Psoas muscle (tissue), 8 donors: ENCODE data around the gene MT3. TPM values are rescaled to one million over a fixed set of nuclear protein-coding genes. Genes with fewer than 3 reads are reported as not detected.

Experiments
- ATAC-seq, 4 donors: fragments of 200-7000 bp; cut with Tn5 transposase; one replicate each; pipeline ENCODE4 v1.9.1; 2020; ENCODE audit warnings: moderate library complexity in 3 of 4, mild to moderate bottlenecking in 2 of 4
- DNase-seq, 2 donors: peaks; one replicate each; pipeline ENCODE4 v3.0.0-alpha.2; 2020
- H3K27ac ChIP-seq: fragments of 200-600 bp; one replicate; pipeline ENCODE4 v1.8.0; 2022
- H3K27me3 ChIP-seq, 3 donors: fragments of 200-600 bp in 1 of 3; one replicate each; pipeline versions ENCODE4 v1.6.1 to v1.8.0; 2013 to 2022; ENCODE audit warnings: low read length in 2 of 3, mild to moderate bottlenecking in 2 of 3, moderate library complexity in 1 of 3; ENCODE audit not compliant: insufficient read depth in 3 of 3
- H3K36me3 ChIP-seq, 2 donors: fragments of 200-600 bp in 1 of 2; one replicate each; pipeline versions ENCODE4 v1.6.1 to v1.8.0; 2013 to 2022; ENCODE audit warnings: low read depth in 1 of 2, mild to moderate bottlenecking in 1 of 2, moderate library complexity in 1 of 2; ENCODE audit not compliant: insufficient read depth in 1 of 2
- H3K4me1 ChIP-seq: fragments of 200-600 bp; one replicate; pipeline ENCODE4 v1.8.0; 2022
- H3K4me3 ChIP-seq: fragments of 200-600 bp; one replicate; pipeline ENCODE4 v1.8.0; 2022; ENCODE audit warnings: mild to moderate bottlenecking
- H3K9me3 ChIP-seq: fragments of 200-600 bp; one replicate; pipeline ENCODE4 v1.8.0; 2022
- WGBS, 3 donors: extraction: QIAGEN DNeasy Blood & Tissue Kit; methylation state at CpG; one replicate each; pipeline versions ENCODE4 v1.1.6 to v1.1.7; 2013; 5-methylcytosine and 5-hydroxymethylcytosine counted together
- intact Hi-C, 2 donors: fragments of 100-400 bp; cut with DNase I; formaldehyde crosslinking; loops; one replicate each; pipeline versions ENCODE4 v1.11.0 to v1.14.2; 2022
- polyA plus RNA-seq, 3 donors: library from polyadenylated mRNA; stranded (reverse); fragments of 200-250 nt; gene quantifications; one replicate each; pipeline ENCODE4 v1.2.3, GENCODE V29; 2013
- total RNA-seq, 4 donors: library from RNA; stranded (reverse); fragmentation: NEBNext Ultra II Directional in 2 of 4; extraction: Animal tissue kit (Norgen Biotek cat#: 25700) in 2 of 4; gene quantifications; one replicate each; pipeline versions ENCODE4 v1.2.1 to v1.2.4, GENCODE V29; 2021 to 2023
- TF ChIP-seq, protein P1 (sequence below): fragments of 200-600 bp; IDR thresholded peaks from one replicate; pipeline ENCODE4 v1.8.0; 2022; ENCODE audit warnings: antibody characterized with exemption
- donor health status: healthy with polysubstance abuse.
- donor health status: DM: no; HTN: no; CAD: no; lungs with moderate emphysema.
- donor health status: Bipolar disorder and iron deficiency.
- donor health status: healthy.
- donor health status: DM: yes; HTN: yes; CAD: no.
- donor health status: DM: no; HTN: no; CAD: no.
- donor health status: DM: no; HTN: no; CAD: no.
- donor health status: DM: yes; HTN: yes; CAD: no.

The MT3 gene
- total and polyA plus RNA-seq, 7 donors, result 0.57 to 10.5 (median 4.2) TPM; not detected in 1

DNA sequence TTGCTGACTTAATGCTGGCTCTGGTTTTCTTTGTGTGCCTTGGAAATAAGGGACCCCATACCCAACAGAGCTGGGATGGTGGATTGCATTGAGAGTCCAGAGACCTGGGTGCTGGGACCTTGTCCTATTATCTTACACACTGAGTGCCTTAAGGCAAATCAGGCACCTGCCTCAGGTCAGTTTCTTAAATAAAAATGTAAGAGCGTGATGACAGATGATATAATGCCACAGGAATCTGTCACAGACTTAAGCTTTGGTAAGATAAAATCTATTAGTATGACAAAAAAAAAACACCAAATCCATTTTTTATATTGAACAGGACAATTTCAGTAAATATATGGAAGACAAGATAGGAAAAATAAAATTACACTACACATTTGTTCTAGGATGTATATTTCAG is 50.7 kb downstream of the MT3 start:
- Histone ChIP-seq H3K9me3 (no peaks in the 10 kb centered on the region), H3K27ac (no peak overlapping the region), H3K4me1 (peaks cover 10% of the 10 kb centered on the region), H3K27me3 (peaks cover 0 to 2% (median 0%) of the 10 kb centered on the region in 3 donors), H3K4me3 (no peak overlapping the region), H3K36me3 (no peaks in the 10 kb centered on the region)
- DNase-seq (no peak), ATAC-seq (no peak)
- WGBS, 3 donors, result 89 to 90% (median 90%) methylated on average over 1 of the region's 1 CpG
- TF ChIP-seq, protein P1, sequence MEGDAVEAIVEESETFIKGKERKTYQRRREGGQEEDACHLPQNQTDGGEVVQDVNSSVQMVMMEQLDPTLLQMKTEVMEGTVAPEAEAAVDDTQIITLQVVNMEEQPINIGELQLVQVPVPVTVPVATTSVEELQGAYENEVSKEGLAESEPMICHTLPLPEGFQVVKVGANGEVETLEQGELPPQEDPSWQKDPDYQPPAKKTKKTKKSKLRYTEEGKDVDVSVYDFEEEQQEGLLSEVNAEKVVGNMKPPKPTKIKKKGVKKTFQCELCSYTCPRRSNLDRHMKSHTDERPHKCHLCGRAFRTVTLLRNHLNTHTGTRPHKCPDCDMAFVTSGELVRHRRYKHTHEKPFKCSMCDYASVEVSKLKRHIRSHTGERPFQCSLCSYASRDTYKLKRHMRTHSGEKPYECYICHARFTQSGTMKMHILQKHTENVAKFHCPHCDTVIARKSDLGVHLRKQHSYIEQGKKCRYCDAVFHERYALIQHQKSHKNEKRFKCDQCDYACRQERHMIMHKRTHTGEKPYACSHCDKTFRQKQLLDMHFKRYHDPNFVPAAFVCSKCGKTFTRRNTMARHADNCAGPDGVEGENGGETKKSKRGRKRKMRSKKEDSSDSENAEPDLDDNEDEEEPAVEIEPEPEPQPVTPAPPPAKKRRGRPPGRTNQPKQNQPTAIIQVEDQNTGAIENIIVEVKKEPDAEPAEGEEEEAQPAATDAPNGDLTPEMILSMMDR, result no peak
- intact Hi-C loops, result loop anchor here in 1 of 2 donors (5.0 kb wide), 1 partner anchor 38 kb away; no protein-coding TSS in a partner anchor

Other genes starting within 250 kb of the MT3 start
- gene AMFR, start 164.0 kb upstream of the MT3 start, total RNA-seq, result 100 to 1,000 TPM; 146 to 270 (median 194) TPM
- 100 to 1,000 TPM; 106 to 453 (median 160) TPM for gene AMFR, start 164.0 kb upstream of the MT3 start, polyA plus RNA-seq
- 10 to 100 TPM; 41.1 to 52.4 (median 48.5) TPM for gene NUDT21, start 138.2 kb upstream of the MT3 start, total RNA-seq
- gene NUDT21, start 138.2 kb upstream of the MT3 start, polyA plus RNA-seq, result 10 to 100 TPM; 16.9 to 39.0 (median 28.6) TPM
- 10 to 100 TPM; 56.3 to 97.6 (median 73.4) TPM for gene OGFOD1, start 138.0 kb upstream of the MT3 start, total RNA-seq
- 100 to 1,000 TPM in 1 of 3 donors, 10 to 100 TPM in 2; 40.9 to 100 (median 42.6) TPM for gene OGFOD1, start 138.0 kb upstream of the MT3 start, polyA plus RNA-seq
- gene BBS2, start 69.5 kb upstream of the MT3 start, total RNA-seq, result 10 to 100 TPM; 29.1 to 70.6 (median 39.9) TPM
- gene BBS2, start 69.5 kb upstream of the MT3 start, polyA plus RNA-seq, result 10 to 100 TPM; 19.1 to 31.0 (median 30.3) TPM
- not detected for gene MT4, start 24.5 kb upstream of the MT3 start, total RNA-seq
- gene MT4, start 24.5 kb upstream of the MT3 start, polyA plus RNA-seq, result not detected
- 1,000 to 10,000 TPM in 3 of 4 donors, 100 to 1,000 TPM in 1; 342 to 5,614 (median 2,291) TPM for gene MT2A, start 19.1 kb downstream of the MT3 start, total RNA-seq
- gene MT2A, start 19.1 kb downstream of the MT3 start, polyA plus RNA-seq, result over 10,000 TPM in 1 of 3 donors, 1,000 to 10,000 TPM in 2; 1,603 to 11,565 (median 3,170) TPM
- 100 to 1,000 TPM in 2 of 4 donors, 10 to 100 TPM in 2; 44.1 to 669 (median 256) TPM for gene MT1E, start 36.3 kb downstream of the MT3 start, total RNA-seq
- gene MT1E, start 36.3 kb downstream of the MT3 start, polyA plus RNA-seq, result 100 to 1,000 TPM; 122 to 556 (median 477) TPM
- gene MT1M, start 43.1 kb downstream of the MT3 start, total RNA-seq, result 100 to 1,000 TPM in 1 of 4 donors, 10 to 100 TPM in 1, 1 to 10 TPM in 2; 1.4 to 288 (median 12.8) TPM
- gene MT1M, start 43.1 kb downstream of the MT3 start, polyA plus RNA-seq, result 100 to 1,000 TPM in 2 of 3 donors, 10 to 100 TPM in 1; 21.8 to 569 (median 300) TPM
- gene MT1A, start 49.1 kb downstream of the MT3 start, total RNA-seq, result 1,000 to 10,000 TPM in 1 of 4 donors, 10 to 100 TPM in 1, 1 to 10 TPM in 2; 4.0 to 1,028 (median 22.4) TPM
- gene MT1A, start 49.1 kb downstream of the MT3 start, polyA plus RNA-seq, result 1,000 to 10,000 TPM in 2 of 3 donors, 100 to 1,000 TPM in 1; 128 to 4,396 (median 1,331) TPM
- not detected for gene MT1B, start 62.4 kb downstream of the MT3 start, total RNA-seq
- not detected for gene MT1B, start 62.4 kb downstream of the MT3 start, polyA plus RNA-seq
- gene MT1F, start 68.4 kb downstream of the MT3 start, total RNA-seq, result 1 to 10 TPM in 2 of 4 donors, under 1 TPM in 1, not detected in 1; 0.73 to 1.3 (median 1.2) TPM
- 1 to 10 TPM; 1.1 to 3.2 (median 1.5) TPM for gene MT1F, start 68.4 kb downstream of the MT3 start, polyA plus RNA-seq
- 1 to 10 TPM; 1.0 to 7.8 (median 4.3) TPM for gene MT1G, start 78.5 kb downstream of the MT3 start, total RNA-seq
- 10 to 100 TPM in 2 of 3 donors, 1 to 10 TPM in 1; 3.7 to 24.1 (median 13.1) TPM for gene MT1G, start 78.5 kb downstream of the MT3 start, polyA plus RNA-seq
- not detected for gene MT1H, start 80.3 kb downstream of the MT3 start, total RNA-seq
- not detected for gene MT1H, start 80.3 kb downstream of the MT3 start, polyA plus RNA-seq
- 1,000 to 10,000 TPM in 3 of 4 donors, 100 to 1,000 TPM in 1; 481 to 5,859 (median 2,812) TPM for gene MT1X, start 92.9 kb downstream of the MT3 start, total RNA-seq
- gene MT1X, start 92.9 kb downstream of the MT3 start, polyA plus RNA-seq, result over 10,000 TPM in 1 of 3 donors, 1,000 to 10,000 TPM in 2; 4,054 to 16,364 (median 8,652) TPM
- gene NUP93, start 140.6 kb downstream of the MT3 start, total RNA-seq, result 10 to 100 TPM; 25.0 to 41.9 (median 26.4) TPM
- gene NUP93, start 140.6 kb downstream of the MT3 start, polyA plus RNA-seq, result 10 to 100 TPM; 16.5 to 44.3 (median 20.0) TPM